ENCODE data around the gene POLR3H.

DNA sequence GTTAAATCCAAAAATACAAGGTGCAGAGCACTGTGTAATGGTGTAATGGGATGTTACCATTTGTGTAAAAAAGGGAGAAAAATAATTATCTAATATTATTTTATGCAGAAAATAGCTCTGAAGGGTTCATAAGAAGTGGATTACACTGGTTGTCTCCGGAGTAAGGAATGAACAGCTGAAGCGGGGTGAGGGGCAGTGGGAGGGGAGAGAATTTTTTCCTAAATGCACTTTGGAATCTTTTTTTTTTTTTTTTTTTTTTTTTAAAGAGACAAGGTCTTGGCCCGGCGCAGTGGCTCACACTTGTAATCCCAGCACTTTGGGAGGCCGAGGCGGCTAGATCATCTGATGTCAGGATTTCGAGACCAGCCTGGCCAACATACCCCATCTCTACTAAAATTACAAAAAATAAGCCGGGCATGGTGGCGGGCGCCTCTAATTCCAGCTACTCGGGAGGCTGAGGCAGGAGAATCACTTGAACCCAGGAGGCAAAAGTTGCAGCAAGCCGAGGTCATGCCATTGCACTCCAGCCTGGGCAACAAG is 6.8 kb upstream of the POLR3H start:
- TF ChIP-seq, protein P1, sequence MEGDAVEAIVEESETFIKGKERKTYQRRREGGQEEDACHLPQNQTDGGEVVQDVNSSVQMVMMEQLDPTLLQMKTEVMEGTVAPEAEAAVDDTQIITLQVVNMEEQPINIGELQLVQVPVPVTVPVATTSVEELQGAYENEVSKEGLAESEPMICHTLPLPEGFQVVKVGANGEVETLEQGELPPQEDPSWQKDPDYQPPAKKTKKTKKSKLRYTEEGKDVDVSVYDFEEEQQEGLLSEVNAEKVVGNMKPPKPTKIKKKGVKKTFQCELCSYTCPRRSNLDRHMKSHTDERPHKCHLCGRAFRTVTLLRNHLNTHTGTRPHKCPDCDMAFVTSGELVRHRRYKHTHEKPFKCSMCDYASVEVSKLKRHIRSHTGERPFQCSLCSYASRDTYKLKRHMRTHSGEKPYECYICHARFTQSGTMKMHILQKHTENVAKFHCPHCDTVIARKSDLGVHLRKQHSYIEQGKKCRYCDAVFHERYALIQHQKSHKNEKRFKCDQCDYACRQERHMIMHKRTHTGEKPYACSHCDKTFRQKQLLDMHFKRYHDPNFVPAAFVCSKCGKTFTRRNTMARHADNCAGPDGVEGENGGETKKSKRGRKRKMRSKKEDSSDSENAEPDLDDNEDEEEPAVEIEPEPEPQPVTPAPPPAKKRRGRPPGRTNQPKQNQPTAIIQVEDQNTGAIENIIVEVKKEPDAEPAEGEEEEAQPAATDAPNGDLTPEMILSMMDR (IDR thresholded peaks at IDR 0.05; ENCODE audit: low read length): no peak
- no peak for TF ChIP-seq EZH2 (optimal IDR thresholded peaks at IDR 0.05; ENCODE audit: low read depth, low read length)
